Adrenal gland (tissue), 5 donors: Measurements from ENCODE around the gene C16orf96.

Experiments used
- CTCF ChIP-seq, 6 experiments: fragments of 450-650 bp in 4 of 6; fragments of 200-600 bp in 2 of 6; sonication (generic) in 1 of 6; IDR thresholded peaks; 1 replicate in 5 of 6; 2 replicates in 1 of 6; pipeline versions ENCODE4 v1.5.1 to v1.8.0; 2016 to 2021; ENCODE audit warnings: antibody characterized with exemption in 6 of 6, mild to moderate bottlenecking in 2 of 6, moderate library complexity in 1 of 6
- POLR2A ChIP-seq, 2 donors: fragments of 450-650 bp; IDR thresholded peaks; one replicate each; pipeline ENCODE4 v1.6.1; 2017; ENCODE audit warnings: antibody characterized with exemption in 2 of 2, mild to moderate bottlenecking in 2 of 2, moderate library complexity in 1 of 2
- donor health status: DM: no; HTN: no; CAD: no.

GRCh38 chr16:4510747-4511426 lies 45.3 kb upstream of the C16orf96 start:
- TF ChIP-seq CTCF (IDR thresholded peaks at IDR 0.05) (no peak), POLR2A (IDR thresholded peaks at IDR 0.05) (no peak)
